Heart left ventricle (tissue), 16 donors: ENCODE data around the gene FOXC1. TPM values are rescaled to one million over a fixed set of nuclear protein-coding genes. Genes with fewer than 3 reads are reported as not detected.

Experiments used
- ATAC-seq, 4 donors: fragments of 200-7000 bp; cut with Tn5 transposase; one replicate each; pipeline ENCODE4 v1.9.1; 2020 to 2022; ENCODE audit warnings: moderate library complexity in 4 of 4, mild to moderate bottlenecking in 3 of 4, moderate number of reproducible peaks in 1 of 4
- DNase-seq, 5 donors: peaks; one replicate each; pipeline ENCODE4 v3.0.0-alpha.2; 2020
- H3K27ac ChIP-seq, 12 donors: fragments of 200-600 bp; sonication (generic) in 4 of 12; one replicate each; pipeline versions ENCODE4 v1.5.0 to v1.8.0; 2016 to 2022; ENCODE audit warnings: mild to moderate bottlenecking in 2 of 12
- H3K27me3 ChIP-seq, 9 donors: fragments of 200-600 bp; sonication (generic) in 2 of 9; one replicate each; pipeline versions ENCODE4 v1.5.1 to v1.8.0; 2016 to 2022; ENCODE audit warnings: mild to moderate bottlenecking in 3 of 9
- H3K36me3 ChIP-seq, 9 donors: fragments of 200-600 bp; sonication (generic) in 2 of 9; one replicate each; pipeline versions ENCODE4 v1.5.0 to v1.8.0; 2018 to 2022; ENCODE audit warnings: mild to moderate bottlenecking in 2 of 9
- H3K4me1 ChIP-seq, 12 donors: fragments of 200-600 bp; sonication (generic) in 4 of 12; one replicate each; pipeline versions ENCODE4 v1.5.0 to v1.8.0; 2016 to 2022; ENCODE audit warnings: mild to moderate bottlenecking in 3 of 12
- H3K4me3 ChIP-seq, 12 donors: fragments of 200-600 bp; sonication (generic) in 4 of 12; one replicate each; pipeline versions ENCODE4 v1.5.0 to v1.8.0; 2017 to 2022; ENCODE audit warnings: mild to moderate bottlenecking in 9 of 12, moderate library complexity in 4 of 12
- H3K9me3 ChIP-seq, 12 donors: fragments of 200-600 bp; sonication (generic) in 4 of 12; one replicate each; pipeline versions ENCODE4 v1.5.0 to v1.8.0; 2016 to 2022; ENCODE audit warnings: mild to moderate bottlenecking in 1 of 12
- CTCF ChIP-seq, 12 donors: fragments of 200-600 bp; sonication (generic) in 4 of 12; IDR thresholded peaks; one replicate each; pipeline versions ENCODE4 v1.5.0 to v1.8.0; 2018 to 2022; ENCODE audit warnings: antibody characterized with exemption in 12 of 12, mild to moderate bottlenecking in 5 of 12
- POLR2A ChIP-seq, 2 donors: fragments of 450-650 bp; IDR thresholded peaks; one replicate each; pipeline ENCODE4 v1.6.1; 2017; ENCODE audit warnings: antibody characterized with exemption in 2 of 2, mild to moderate bottlenecking in 2 of 2, moderate library complexity in 2 of 2
- WGBS, 4 donors: extraction: QIAGEN DNeasy Blood & Tissue Kit in 2 of 4; methylation state at CpG; one replicate each; pipeline versions ENCODE4 v1.1.5 to v1.1.7; 2013 to 2018; 5-methylcytosine and 5-hydroxymethylcytosine counted together
- intact Hi-C, 10 donors: fragments of 100-400 bp; cut with DNase I; formaldehyde crosslinking; loops; one replicate each; pipeline versions ENCODE4 v1.11.1 to v1.14.2; 2022
- polyA plus RNA-seq, 2 donors: library from polyadenylated mRNA; stranded (reverse); fragments of 200-250 nt; gene quantifications; one replicate each; pipeline ENCODE4 v1.2.3, GENCODE V29; 2013
- total RNA-seq, 9 donors: library from RNA; depleted of rRNA in 2 of 9; stranded (reverse); fragments of >200 nt in 2 of 9; fragmentation: NEBNext Ultra II Directional in 3 of 9; extraction: Animal tissue kit (Norgen Biotek cat#: 25700) in 3 of 9; gene quantifications; one replicate each; pipeline versions ENCODE4 v1.1.0 to v1.2.4, GENCODE V29; 2016 to 2023
- donor health status: ischemic (EF 13 %, LVEDD 7.1; RV severe dilation, severe dysfunction).
- donor health status: healthy with polysubstance abuse.
- donor health status: DM: no; HTN: yes; CAD: no.
- donor health status: DM: no; HTN: no; CAD: no.
- donor health status: ischemic (EF 25% LVEDD 6.9; RV normal size, moderate dysfunction).
- donor health status: ischemic (EF 25% LVEDD 5.7; RV mildly dilated, moderate dysfunction).
- donor health status: healthy.
- donor health status: DM: yes; HTN: yes; CAD: no.
- donor health status: ischemic (EF 35%, LVEDD 5.7; RV mildly dilated, moderate dysfunction).
- donor health status: nonischemic (EF 11% LVEDD 7.7; RV severe dilation, severe dysfunction).
- donor health status: DM: yes; HTN: yes; CAD: no.
- donor health status: PGD.
- donor health status: ischemic (EF 29% LVEDD 5.4; RV normal size, mild dysfunction).
- donor health status: nonischemic (EF 23%, LVEDD 6.1; RV moderate dilation, normal function).

Gene FOXC1
- total and polyA plus RNA-seq, 11 donors: 1.8 to 6.3 (median 3.3) TPM

DNA sequence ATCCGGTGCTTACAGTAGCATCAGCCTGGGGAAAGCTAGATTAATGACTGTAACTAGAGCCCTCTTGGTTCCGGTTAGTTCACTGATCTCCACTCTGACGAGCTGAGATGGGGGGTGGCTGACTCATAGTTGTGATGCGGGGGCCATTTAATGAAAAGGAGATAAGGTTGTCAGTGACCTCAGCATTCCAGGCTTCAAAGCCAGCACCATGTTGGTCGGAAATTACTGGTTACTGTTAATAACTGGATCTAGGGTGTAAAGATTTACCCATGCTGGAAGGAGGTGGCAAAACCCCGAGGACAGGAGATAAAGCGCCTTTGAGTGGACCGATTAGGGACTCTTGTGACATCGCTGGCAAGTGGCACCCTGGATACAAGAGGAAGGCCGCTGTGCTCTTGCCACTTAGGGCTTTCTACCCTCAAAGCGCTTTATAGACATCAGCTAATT, 21.1 kb downstream of the FOXC1 start:
- no peaks in the 10 kb centered on the region for H3K9me3 ChIP-seq
- peaks cover 0 to 25% (median 18%) of the 10 kb centered on the region in 9 donors for H3K27me3 ChIP-seq
- DNase-seq: no peak
- ATAC-seq: no peak
- no peaks in the 10 kb centered on the region for H3K36me3 ChIP-seq
- no peak overlapping the region for H3K4me3 ChIP-seq
- WGBS, 4 donors: 82 to 89% (median 87%) methylated on average over 11 of the region's 11 CpGs
- H3K4me1 ChIP-seq: peaks cover 0 to 37% (median 11%) of the 10 kb centered on the region in 12 donors
- intact Hi-C loops: no loop called here
- H3K27ac ChIP-seq: no peak overlapping the region
- TF ChIP-seq CTCF (IDR thresholded peaks at IDR 0.05) (no peak), POLR2A (IDR thresholded peaks at IDR 0.05) (no peak)

DNA sequence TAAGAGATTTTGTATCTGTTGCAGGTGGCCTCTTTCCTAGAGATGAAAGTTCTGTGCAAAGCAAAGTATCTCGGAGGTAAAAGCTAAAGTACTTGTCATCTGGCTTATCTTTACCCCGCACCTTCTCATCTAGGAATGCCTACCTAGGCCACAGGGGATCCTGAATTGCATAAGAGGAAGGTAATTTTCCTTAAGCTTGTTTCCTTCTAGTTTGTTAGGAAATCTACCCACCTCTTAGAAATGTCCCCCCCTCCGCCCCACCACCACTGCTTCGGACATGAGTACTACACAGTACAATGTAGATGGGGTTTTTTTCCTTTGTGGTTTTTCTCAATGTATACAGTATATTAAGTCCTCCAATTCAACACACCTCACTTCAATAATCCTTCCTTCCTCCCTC, 21.5 kb downstream of the FOXC1 start:
- Histone ChIP-seq H3K4me1 (peaks cover 0 to 37% (median 10%) of the 10 kb centered on the region in 12 donors), H3K4me3 (no peak overlapping the region), H3K27me3 (peaks cover 0 to 20% (median 13%) of the 10 kb centered on the region in 9 donors), H3K36me3 (no peaks in the 10 kb centered on the region), H3K27ac (no peak overlapping the region), H3K9me3 (no peaks in the 10 kb centered on the region)
- ATAC-seq (no peak), DNase-seq (no peak)
- WGBS, 4 donors: 86 to 99% (median 97%) methylated on average over 4 of the region's 4 CpGs
- no peak for TF ChIP-seq CTCF (IDR thresholded peaks at IDR 0.05)
- no peak for TF ChIP-seq POLR2A (IDR thresholded peaks at IDR 0.05)
- intact Hi-C loops: no loop called here

DNA sequence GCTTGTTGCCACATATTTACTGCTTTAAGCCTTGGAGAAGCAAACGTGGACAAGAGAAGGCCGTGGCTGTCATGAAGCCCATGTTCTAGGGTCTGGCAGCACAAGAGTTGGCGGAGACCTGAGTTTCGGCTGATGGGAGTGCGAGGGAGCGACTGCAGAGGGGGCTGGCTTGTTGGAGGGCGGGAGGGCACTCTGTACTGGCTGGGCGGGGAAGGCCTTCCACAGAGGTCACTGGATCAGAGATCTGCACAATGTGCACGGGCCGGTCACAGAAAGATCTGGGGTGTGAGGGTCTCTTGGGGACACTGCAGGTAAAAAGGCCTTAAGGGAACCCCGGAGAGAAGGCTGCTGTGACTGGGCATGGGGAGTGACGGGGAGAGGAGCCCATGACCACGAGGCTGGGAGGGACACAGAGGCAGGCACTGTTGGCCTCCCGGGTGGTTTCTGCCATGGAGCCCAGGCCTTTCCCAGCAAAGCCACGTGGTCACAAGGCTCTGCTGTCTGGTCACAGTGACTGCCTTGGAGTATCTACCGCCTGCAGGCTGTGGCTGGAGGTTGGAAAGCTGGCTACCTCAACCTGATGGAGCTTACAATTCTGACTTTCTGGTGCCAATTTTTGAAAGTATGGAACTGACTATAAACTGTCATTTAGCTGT, 23.8 kb downstream of the FOXC1 start:
- TF ChIP-seq CTCF (IDR thresholded peaks at IDR 0.05) (no peak), POLR2A (IDR thresholded peaks at IDR 0.05) (no peak)
- H3K36me3 ChIP-seq: no peaks in the 10 kb centered on the region
- no peak overlapping the region for H3K27ac ChIP-seq
- intact Hi-C loops: no loop called here
- peaks cover 0 to 29% (median 10%) of the 10 kb centered on the region in 12 donors for H3K4me1 ChIP-seq
- no peak overlapping the region for H3K4me3 ChIP-seq
- peaks cover 0 to 7% (median 0%) of the 10 kb centered on the region in 9 donors for H3K27me3 ChIP-seq
- H3K9me3 ChIP-seq: no peaks in the 10 kb centered on the region
- no peak for DNase-seq
- 94 to 96% (median 95%) methylated on average over 13 to 16 of the region's 16 CpGs for WGBS, 4 donors
- ATAC-seq: no peak

GRCh38 chr6:1634081-1634480, 24.4 kb downstream of the FOXC1 start:
- Histone ChIP-seq H3K4me1 (peaks cover 0 to 29% (median 10%) of the 10 kb centered on the region in 12 donors), H3K9me3 (no peaks in the 10 kb centered on the region), H3K4me3 (no peak overlapping the region), H3K36me3 (no peaks in the 10 kb centered on the region), H3K27me3 (peaks cover 0 to 2% (median 0%) of the 10 kb centered on the region in 9 donors), H3K27ac (no peak overlapping the region)
- 83 to 97% (median 88%) methylated on average over 4 of the region's 4 CpGs for WGBS, 4 donors
- TF ChIP-seq CTCF (IDR thresholded peaks at IDR 0.05) (no peak), POLR2A (IDR thresholded peaks at IDR 0.05) (no peak)
- DNase-seq (no peak), ATAC-seq (peak in 1 of 4 donors; percentile 57)
- intact Hi-C loops: no loop called here
